GM19239 (cell line): ENCODE results near the gene ALK.

ENCODE experiments used
- DNase-seq: peaks from one replicate; pipeline ENCODE4 v3.0.0; 2011; ENCODE audit warnings: low spot score; ENCODE audit not compliant: insufficient read length
- FAIRE-seq: peaks from 2 replicates; lab custom pipeline; 2011; peaks lifted over from hg19 to GRCh38; lab: Jason Lieb, UNC

Gene ALK

GRCh38 chr2:29290293-29291047 is 630.9 kb downstream of the ALK start:
- no peak for FAIRE-seq
- no peak for DNase-seq

GRCh38 chr2:29284671-29285070 is 636.7 kb downstream of the ALK start:
- DNase-seq (no peak), FAIRE-seq (no peak)

- FAIRE-seq (no peak), DNase-seq (no peak)
Measured at GRCh38 chr2:29281916-29282247, 639.5 kb downstream of the ALK start.

DNA sequence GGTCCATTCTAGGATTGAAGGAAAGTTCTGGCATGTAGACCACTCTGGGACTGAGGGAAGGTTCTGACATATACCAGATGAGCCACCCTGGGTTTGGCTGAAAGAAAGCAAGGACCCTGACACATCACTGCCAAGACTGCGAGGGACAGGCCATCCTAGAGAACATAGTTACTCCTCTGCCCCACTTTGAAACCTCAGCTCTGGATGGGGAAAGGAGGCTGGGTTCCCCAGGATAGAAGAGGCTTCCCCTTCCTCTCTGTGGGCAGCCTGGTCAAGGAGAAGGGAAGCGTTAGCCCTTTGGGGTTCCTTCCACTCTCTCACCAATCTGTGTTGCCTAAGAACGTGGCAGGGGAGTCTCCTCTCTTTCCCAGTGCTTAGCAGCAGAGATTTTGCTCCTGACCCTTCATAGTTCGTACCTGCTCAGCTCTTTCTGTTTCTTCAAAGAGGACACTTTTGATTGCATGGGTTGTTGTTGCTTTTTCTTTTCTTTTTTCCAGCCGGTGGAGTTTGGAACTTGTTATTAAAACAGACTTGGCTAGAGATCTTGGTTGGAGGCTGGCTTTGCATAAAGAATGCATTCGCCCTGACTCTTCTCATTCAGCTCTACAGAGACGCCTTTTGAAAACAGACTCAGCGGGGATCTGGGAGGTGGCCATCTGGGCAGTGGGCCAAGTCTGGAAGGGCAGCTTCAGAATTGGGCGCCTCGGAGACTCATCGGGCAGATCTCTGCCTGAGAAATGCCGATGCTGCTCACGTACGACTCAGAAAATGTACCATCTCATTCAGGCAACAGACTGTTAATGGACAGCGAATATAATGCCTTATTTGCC is 640.1 kb downstream of the ALK start:
- DNase-seq: no peak
- FAIRE-seq: no peak

- no peak for FAIRE-seq
- DNase-seq: no peak
Measured at GRCh38 chr2:29278966-29279365, 642.4 kb downstream of the ALK start.

DNA sequence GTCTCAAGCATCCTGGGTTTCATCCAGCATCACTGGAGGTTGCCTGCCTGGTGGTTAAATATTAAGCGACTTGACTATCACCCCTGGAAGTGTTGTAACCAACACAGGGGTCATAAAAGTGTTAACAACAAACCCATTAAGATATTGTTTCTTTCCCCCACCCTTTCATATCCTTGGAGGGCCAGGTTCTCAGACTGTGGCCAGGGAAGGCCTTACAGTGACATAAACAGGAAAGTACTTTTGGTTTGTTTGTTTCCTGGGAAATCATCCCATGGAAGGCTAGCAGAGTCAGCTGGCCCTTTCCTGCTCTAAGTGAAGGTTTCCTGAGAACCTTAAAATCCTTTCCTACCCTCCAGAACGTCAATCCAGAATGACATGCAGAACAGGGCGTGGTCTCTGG is 645.2 kb downstream of the ALK start:
- no peak for DNase-seq
- FAIRE-seq: no peak

- DNase-seq: no peak
- FAIRE-seq: no peak
Measured at GRCh38 chr2:29275186-29275585, 646.2 kb downstream of the ALK start.

- no peak for FAIRE-seq
- DNase-seq: no peak
Measured at GRCh38 chr2:29273685-29274611, 647.4 kb downstream of the ALK start.

GRCh38 chr2:29273004-29273684 is 648.2 kb downstream of the ALK start:
- FAIRE-seq: no peak
- no peak for DNase-seq

- no peak for DNase-seq
- no peak for FAIRE-seq
Measured at GRCh38 chr2:29272311-29272710, 649.1 kb downstream of the ALK start.

DNA sequence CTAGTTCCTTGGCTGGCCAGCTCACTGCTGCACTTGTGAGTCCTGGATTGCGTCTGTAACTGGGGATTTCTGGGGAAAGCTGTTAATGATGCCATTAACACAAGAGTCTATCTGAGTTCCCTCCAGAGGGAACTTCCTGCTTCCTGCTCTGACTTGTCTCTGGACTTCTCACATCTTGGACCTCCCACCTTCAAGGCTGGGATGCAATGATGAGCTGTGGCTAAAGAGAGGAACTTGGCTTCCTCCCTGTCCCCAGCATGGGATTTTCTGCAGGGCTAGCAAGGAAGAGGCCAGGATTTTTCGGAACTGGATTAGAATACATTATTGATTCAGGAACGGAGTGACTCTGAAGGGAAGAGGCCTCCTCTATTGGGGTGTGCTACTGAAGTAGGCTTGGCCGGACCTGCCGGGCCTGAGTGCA is 650.7 kb downstream of the ALK start:
- DNase-seq: no peak
- no peak for FAIRE-seq

- DNase-seq (no peak), FAIRE-seq (no peak)
Measured at GRCh38 chr2:29269765-29270109, 651.6 kb downstream of the ALK start.

- FAIRE-seq (no peak), DNase-seq (no peak)
Measured at GRCh38 chr2:29269095-29269764, 652.2 kb downstream of the ALK start.

DNA sequence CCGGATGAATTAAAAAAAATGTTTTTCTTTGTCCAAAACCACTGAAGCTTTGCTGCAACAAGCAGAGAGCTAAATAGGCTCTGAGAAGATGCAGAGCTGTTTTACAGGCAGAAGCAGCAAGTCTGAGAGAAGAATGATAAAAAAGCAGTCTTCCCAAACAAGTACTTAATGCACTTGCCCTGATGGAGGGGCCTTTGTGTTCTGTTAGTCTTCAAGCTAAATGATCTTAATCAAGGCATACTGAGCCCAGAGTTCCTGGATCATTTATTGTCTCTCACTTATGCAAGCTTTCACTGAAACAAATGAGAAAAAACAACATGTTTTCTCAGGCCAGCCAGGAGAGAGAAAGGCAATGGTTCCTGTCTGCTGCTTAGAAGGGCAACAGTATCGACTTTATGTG is 653.7 kb downstream of the ALK start:
- DNase-seq (no peak), FAIRE-seq (no peak)

- DNase-seq (no peak), FAIRE-seq (no peak)
Measured at GRCh38 chr2:29263886-29264285, 657.5 kb downstream of the ALK start.

DNA sequence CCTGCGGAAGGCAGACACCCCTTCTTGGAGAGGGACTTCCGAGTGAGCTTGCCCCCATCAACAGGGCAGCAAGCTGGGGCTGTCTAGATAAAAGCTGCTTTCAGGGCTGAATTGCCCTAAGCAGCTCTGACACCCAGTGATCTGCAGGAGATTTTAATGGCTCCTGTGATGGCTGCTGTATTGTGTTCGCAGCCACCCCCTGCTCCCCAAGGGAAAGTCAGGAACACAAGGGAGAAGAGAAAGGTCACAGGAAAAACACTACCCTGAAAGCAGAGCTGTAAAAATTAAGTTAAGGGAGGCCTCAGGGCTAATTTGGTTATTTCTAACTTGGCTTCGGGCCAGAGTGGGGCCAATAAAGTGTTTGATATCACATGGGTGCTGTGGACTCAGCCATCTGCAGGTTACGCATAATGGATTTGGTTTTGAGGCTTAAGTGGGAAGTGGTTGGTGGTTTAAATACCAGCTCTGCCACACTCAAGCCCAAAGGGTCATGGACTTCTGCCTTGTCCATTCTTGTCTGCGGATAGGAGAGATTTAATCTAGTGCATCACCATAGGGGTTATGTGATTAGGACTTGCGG is 658.6 kb downstream of the ALK start:
- FAIRE-seq (no peak), DNase-seq (no peak)

GRCh38 chr2:29261003-29261402 is 660.4 kb downstream of the ALK start:
- no peak for DNase-seq
- no peak for FAIRE-seq

- no peak for FAIRE-seq
Measured at GRCh38 chr2:29260142-29260772, 661.1 kb downstream of the ALK start.

GRCh38 chr2:29259221-29259620 is 662.2 kb downstream of the ALK start:
- DNase-seq (no peak), FAIRE-seq (no peak)

More at GRCh38 chr2:29260142-29260772, 661.1 kb downstream of the ALK start:
- DNase-seq: no peak
